Endodermal cell (in vitro differentiated cells): ENCODE results near the gene ADGRG4. TPM values are rescaled to one million over a fixed set of nuclear protein-coding genes. Genes with fewer than 3 reads are reported as not detected.
A peak's percentile ranks its signal among the peaks of the same experiment; 100 is the strongest.
"Not testable (repeated sequence)": the region's sequence is repeated elsewhere in the genome, so short reads cannot be mapped to it uniquely, and the experiment has no call there.

Experiments
- DNase-seq: peaks from one replicate; pipeline ENCODE4 v3.0.0-alpha.2; 2017
- H3K27ac ChIP-seq: 2 replicates; pipeline ENCODE4 v1.5.1; 2013; ENCODE audit warnings: mild to moderate bottlenecking, low read depth, low read length, moderate library complexity
- H3K27me3 ChIP-seq: 2 replicates; pipeline ENCODE4 v1.6.1; 2013; ENCODE audit warnings: mild to moderate bottlenecking, low read length, moderate library complexity; ENCODE audit not compliant: insufficient read depth, control insufficient read depth, poor library complexity, severe bottlenecking
- H3K36me3 ChIP-seq: 2 replicates; pipeline ENCODE4 v1.7.0; 2013; ENCODE audit warnings: mild to moderate bottlenecking, low read length, moderate library complexity; ENCODE audit not compliant: control insufficient read depth, insufficient read depth
- H3K4me1 ChIP-seq: one replicate; pipeline ENCODE4 v1.7.0; 2013; ENCODE audit warnings: low read length; ENCODE audit not compliant: control insufficient read depth, insufficient read depth
- H3K4me3 ChIP-seq: 2 replicates; pipeline ENCODE4 v1.5.1; 2013; ENCODE audit warnings: mild to moderate bottlenecking, low read length, moderate library complexity
- H3K9ac ChIP-seq: 2 replicates; pipeline ENCODE4 v1.6.1; 2013; ENCODE audit warnings: mild to moderate bottlenecking, low read length, moderate library complexity; ENCODE audit not compliant: poor library complexity, severe bottlenecking; ENCODE audit errors: extremely low read depth
- H3K9me3 ChIP-seq: 2 replicates; pipeline ENCODE4 v1.6.1; 2013; ENCODE audit warnings: mild to moderate bottlenecking, low read length, moderate library complexity; ENCODE audit not compliant: control insufficient read depth
- H3K27ac Mint-ChIP-seq: 2 replicates; pipeline ENCODE4 v1.8.0; 2020; ENCODE audit warnings: mixed read lengths
- H3K27me3 Mint-ChIP-seq: 2 replicates; pipeline ENCODE4 v1.8.0; 2021; ENCODE audit warnings: mild to moderate bottlenecking, mixed read lengths; ENCODE audit not compliant: insufficient read depth
- H3K36me3 Mint-ChIP-seq: 2 replicates; pipeline ENCODE4 v1.8.0; 2020; ENCODE audit warnings: low read depth, mixed read lengths
- H3K4me1 Mint-ChIP-seq: 2 replicates; pipeline ENCODE4 v1.8.0; 2020; ENCODE audit warnings: mixed read lengths
- H3K4me3 Mint-ChIP-seq: 2 replicates; pipeline ENCODE4 v1.8.0; 2020; ENCODE audit warnings: mild to moderate bottlenecking, moderate library complexity, mixed read lengths
- H3K9me3 Mint-ChIP-seq: 2 replicates; pipeline ENCODE4 v1.8.0; 2020; ENCODE audit warnings: mild to moderate bottlenecking, mixed read lengths
- CTCF ChIP-seq: fragments of 200-600 bp; sonication (generic); conservative IDR thresholded peaks from 2 replicates; pipeline ENCODE4 v1.5.0; 2021; ENCODE audit warnings: antibody characterized with exemption, mild to moderate bottlenecking
- WGBS, 2 experiments: methylation state at CpG; one replicate each; pipeline versions ENCODE4 v1.1.5 to v1.1.7; 2013; ENCODE audit warnings: missing lambda C conversion rate in 2 of 2, mixed read lengths in 1 of 2; ENCODE audit not compliant: insufficient coverage in 1 of 2, insufficient read length in 1 of 2; 5-methylcytosine and 5-hydroxymethylcytosine counted together
- long read RNA-seq, 4 experiments: library from polyadenylated mRNA in 2 of 4; library from RNA in 1 of 4; library from capped mRNA in 1 of 4; stranded (forward) in 3 of 4; unstranded in 1 of 4; transcript quantifications; one replicate each; pipeline ENCODE4 v2.0.0, GENCODE V29; 2020 to 2021; ENCODE audit warnings: inconsistent platforms in 1 of 4
- polyA plus RNA-seq, 2 experiments: library from polyadenylated mRNA; stranded (reverse); fragments of 50-300 nt; gene quantifications; one replicate each; pipeline ENCODE4 v1.2.3, GENCODE V29; 2013
- total RNA-seq, 2 donors: library from RNA; stranded (reverse); fragmentation: NEBNext Ultra II Directional in 1 of 2; extraction: Animal tissue kit (Norgen Biotek cat#: 25700) in 1 of 2; gene quantifications; 2 replicates in 1 of 2; 3 replicates in 1 of 2; pipeline ENCODE4 v1.2.1, GENCODE V29; 2021

ADGRG4 gene
- not detected for total RNA-seq
- polyA plus RNA-seq (2013, experiment 1 of 2), result not detected
- polyA plus RNA-seq (2013, experiment 2 of 2), result not detected
- long read RNA-seq, experiment 1, result 0 reads
- long read RNA-seq, experiment 2, result 0 reads
- long read RNA-seq, experiment 3, result 0 reads
- long read RNA-seq, experiment 4, result 0 reads

GRCh38 chrX:136300721-136301120 lies at the start of gene ADGRG4:
ADGRG4 (plus strand) TSS chrX:136300963; CDS start chrX:136308778, 7,815 bp downstream.
- H3K4me1 Mint-ChIP-seq, H3K4me3 Mint-ChIP-seq, DNase-seq, H3K9me3 ChIP-seq, H3K4me3 ChIP-seq, H3K4me1 ChIP-seq, H3K27me3 Mint-ChIP-seq, H3K36me3 ChIP-seq, H3K27ac Mint-ChIP-seq, H3K9ac ChIP-seq, H3K27me3 ChIP-seq, H3K36me3 Mint-ChIP-seq, H3K27ac ChIP-seq: not testable (repeated sequence)
- peaks cover 58% of the 10 kb centered on the region for H3K9me3 Mint-ChIP-seq
- no CpG with 5 or more reads among the region's 4 CpGs for WGBS, 2 experiments

- Histone ChIP-seq H3K36me3 (no peaks in the 10 kb centered on the region), H3K27ac (no peak within 1 kb of the TSS), H3K4me3 (peak within 1 kb of the TSS; percentile 84), H3K27me3 (no peaks in the 10 kb centered on the region), H3K9me3 (no peaks in the 10 kb centered on the region), H3K9ac (no peak within 1 kb of the TSS), H3K4me1 (no peaks in the 10 kb centered on the region)
- Mint-ChIP-seq H3K9me3 (peaks cover 40% of the 10 kb centered on the region), H3K27me3 (no peaks in the 10 kb centered on the region), H3K36me3 (no peaks in the 10 kb centered on the region), H3K27ac (no peak within 1 kb of the TSS), H3K4me3 (peak within 1 kb of the TSS; percentile 66), H3K4me1 (peaks cover 2% of the 10 kb centered on the region)
- peak; percentile 87 for DNase-seq
- WGBS, 2 experiments, result 1% methylated on average over 72 of the region's 73 CpGs; no CpG with 5 or more reads in 1 of the 2 experiments
- no peak for TF ChIP-seq CTCF
These were observed 49.4 kb upstream of the ADGRG4 start, which contains the start of gene MAP7D3 for GRCh38 chrX:136251041-136251991. MAP7D3 (minus strand) TSS chrX:136251400; CDS start chrX:136251358, 42 bp downstream.

- Histone ChIP-seq H3K27me3 (no peaks in the 10 kb centered on the region), H3K36me3 (no peaks in the 10 kb centered on the region), H3K4me3 (no peak overlapping the region), H3K9me3 (no peaks in the 10 kb centered on the region), H3K9ac (no peak overlapping the region), H3K27ac (no peak overlapping the region), H3K4me1 (no peaks in the 10 kb centered on the region)
- Mint-ChIP-seq H3K27ac (no peak overlapping the region), H3K9me3 (peaks cover 57% of the 10 kb centered on the region), H3K4me3 (no peak overlapping the region), H3K36me3 (no peaks in the 10 kb centered on the region), H3K4me1 (peaks cover 10% of the 10 kb centered on the region), H3K27me3 (no peaks in the 10 kb centered on the region)
- TF ChIP-seq CTCF, result no peak
- WGBS, 2 experiments, result 86 to 100% methylated on average over 1 to 5 of the region's 5 CpGs
- no peak for DNase-seq
These were observed 45.2 kb upstream of the ADGRG4 start for GRCh38 chrX:136255541-136255940.
